IMR-90 (cell line): Measurements from ENCODE around the gene SLC9A5. TPM values are rescaled to one million over a fixed set of nuclear protein-coding genes. Genes with fewer than 3 reads are reported as not detected.

ENCODE experiments used
- ATAC-seq: fragments of 200-7000 bp; cut with Tn5 transposase; 2 replicates; pipeline ENCODE4 v1.9.1; 2020; ENCODE audit warnings: low read depth, mild to moderate bottlenecking, moderate library complexity
- BruUV-seq: library from RNA; stranded (reverse); fragments of 400-500 nt; replicated peaks from 2 replicates; lab custom pipeline; 2021; lab: Mats Ljungman, UMichigan
- CTCF ChIA-PET: fragments of 300-600 bp; formaldehyde crosslinking; extraction: SDS; loops from one replicate; lab custom pipeline; 2021; ENCODE audit warnings: antibody characterized with exemption; lab: Yijun Ruan, JAX
- POLR2A ChIA-PET: fragments of 300-600 bp; sonication (Branson Sonifier 250); formaldehyde crosslinking; loops from one replicate; lab custom pipeline; 2022; ENCODE audit warnings: antibody characterized with exemption; ENCODE audit not compliant: unreplicated experiment; lab: Charles Lee
- DNase-seq: peaks from one replicate; pipeline ENCODE4 v3.0.0; 2013
- H2AFZ ChIP-seq: replicated peaks from 2 replicates; pipeline ENCODE3; 2013; ENCODE audit warnings: low read length, mild to moderate bottlenecking; ENCODE audit not compliant: poor library complexity
- H2AK5ac ChIP-seq: 2 replicates; pipeline ENCODE4 v1.6.1; 2013; ENCODE audit warnings: low read depth, low read length, inconsistent platforms
- H2AK9ac ChIP-seq: replicated peaks from 2 replicates; pipeline ENCODE3; 2013; ENCODE audit warnings: mild to moderate bottlenecking, low read depth, low read length, moderate library complexity; ENCODE audit not compliant: poor library complexity
- H2BK120ac ChIP-seq: 2 replicates; pipeline ENCODE4 v1.6.1; 2013; ENCODE audit warnings: low read depth, low read length, inconsistent platforms
- H2BK15ac ChIP-seq: 3 replicates; pipeline ENCODE4 v1.6.1; 2013; ENCODE audit warnings: low read depth, low read length, inconsistent platforms
- H2BK20ac ChIP-seq: 2 replicates; pipeline ENCODE4 v1.6.1; 2013; ENCODE audit warnings: low read depth, mild to moderate bottlenecking, inconsistent platforms, low read length, moderate library complexity
- H2BK5ac ChIP-seq: 2 replicates; pipeline ENCODE4 v1.6.1; 2013; ENCODE audit warnings: mild to moderate bottlenecking, low read depth, low read length, inconsistent platforms; ENCODE audit not compliant: poor library complexity, severe bottlenecking
- H3K14ac ChIP-seq: replicated peaks from 2 replicates; pipeline ENCODE4 v1.6.1; 2013; ENCODE audit warnings: low read depth, low read length, inconsistent platforms
- H3K18ac ChIP-seq: 2 replicates; pipeline ENCODE4 v1.6.1; 2013; ENCODE audit warnings: low read depth, low read length, control low read depth
- H3K23ac ChIP-seq: 2 replicates; pipeline ENCODE4 v1.6.1; 2013; ENCODE audit warnings: low read depth, low read length, inconsistent platforms
- H3K27ac ChIP-seq: 2 replicates; pipeline ENCODE4 v1.5.1; 2013; ENCODE audit warnings: mild to moderate bottlenecking, control low read depth, low read length; ENCODE audit not compliant: insufficient read depth
- H3K27me3 ChIP-seq: 2 replicates; pipeline ENCODE4 v1.6.1; 2013; ENCODE audit warnings: low read length; ENCODE audit not compliant: control insufficient read depth, insufficient read depth
- H3K36me3 ChIP-seq: 2 replicates; pipeline ENCODE4 v1.6.1; 2013; ENCODE audit warnings: low read length, mixed read lengths; ENCODE audit not compliant: control insufficient read depth, insufficient read depth
- H3K4ac ChIP-seq: 2 replicates; pipeline ENCODE4 v1.6.1; 2013; ENCODE audit warnings: low read depth, low read length, inconsistent platforms
- H3K4me1 ChIP-seq: 2 replicates; pipeline ENCODE4 v1.6.1; 2013; ENCODE audit warnings: low read length, mixed read lengths; ENCODE audit not compliant: control insufficient read depth, insufficient read depth
- H3K4me2 ChIP-seq: 2 replicates; pipeline ENCODE4 v1.6.1; 2013; ENCODE audit warnings: low read depth, mild to moderate bottlenecking, control low read depth, low read length, moderate library complexity
- H3K4me3 ChIP-seq: 2 replicates; pipeline ENCODE4 v1.5.1; 2013; ENCODE audit warnings: low read depth, mild to moderate bottlenecking, control low read depth, low read length, moderate library complexity; ENCODE audit not compliant: insufficient read depth
- H3K56ac ChIP-seq: 2 replicates; pipeline ENCODE4 v1.6.1; 2013; ENCODE audit warnings: low read length, inconsistent platforms; ENCODE audit not compliant: insufficient read depth; ENCODE audit errors: extremely low read depth
- H3K79me1 ChIP-seq, 2 experiments: 2 replicates each; pipeline ENCODE4 v1.6.1; 2013; ENCODE audit warnings: low read length in 2 of 2, inconsistent platforms in 1 of 2, low read depth in 1 of 2
- H3K9ac ChIP-seq: 2 replicates; pipeline ENCODE4 v1.6.1; 2013; ENCODE audit warnings: low read depth, low read length, control low read depth
- H3K9me1 ChIP-seq: 2 replicates; pipeline ENCODE4 v1.6.1; 2013; ENCODE audit warnings: low read length, inconsistent platforms; ENCODE audit not compliant: insufficient read depth
- H3K9me3 ChIP-seq: 2 replicates; pipeline ENCODE4 v1.6.1; 2013; ENCODE audit warnings: low read length; ENCODE audit not compliant: control insufficient read depth, insufficient read depth
- H4K20me1 ChIP-seq: 2 replicates; pipeline ENCODE4 v1.6.1; 2013; ENCODE audit warnings: low read length, inconsistent platforms; ENCODE audit not compliant: insufficient read depth
- H4K5ac ChIP-seq: 2 replicates; pipeline ENCODE4 v1.6.1; 2013; ENCODE audit warnings: mild to moderate bottlenecking, low read depth, low read length, control low read depth
- H4K8ac ChIP-seq, 2 experiments: 2 replicates each; pipeline ENCODE4 v1.6.1; 2013; ENCODE audit warnings: low read depth in 2 of 2, low read length in 2 of 2, control low read depth in 1 of 2, inconsistent platforms in 1 of 2
- H4K91ac ChIP-seq: 2 replicates; pipeline ENCODE4 v1.6.1; 2013; ENCODE audit warnings: low read depth, low read length, inconsistent platforms; ENCODE audit not compliant: insufficient read depth
- CEBPB ChIP-seq: IDR thresholded peaks from 2 replicates; pipeline ENCODE4 v1.6.1; 2012; ENCODE audit warnings: low read depth, low read length, improper control_type of control experiment
- CHD1 ChIP-seq: IDR thresholded peaks from 2 replicates; pipeline ENCODE4 v1.6.1; 2012; ENCODE audit warnings: low read depth, low read length, improper control_type of control experiment
- CTCF ChIP-seq: conservative IDR thresholded peaks from 2 replicates; pipeline ENCODE4 v1.5.1; 2012; ENCODE audit warnings: mild to moderate bottlenecking, low read depth, low read length, improper control_type of control experiment
- ELK1 ChIP-seq: fragments of 150-350 bp; IDR thresholded peaks from 2 replicates; pipeline ENCODE4 v1.6.1; 2016; ENCODE audit warnings: low read depth, mild to moderate bottlenecking, low read length, moderate library complexity, borderline replicate concordance
- FOS ChIP-seq: fragments of 150-350 bp; IDR thresholded peaks from 2 replicates; pipeline ENCODE4 v1.6.1; 2016; ENCODE audit warnings: low read depth, low read length
- MAFK ChIP-seq: IDR thresholded peaks from 2 replicates; pipeline ENCODE4 v1.6.1; 2012; ENCODE audit warnings: low read depth, low read length, improper control_type of control experiment
- MXI1 ChIP-seq: IDR thresholded peaks from 2 replicates; pipeline ENCODE4 v1.6.1; 2012; ENCODE audit warnings: low read depth, mild to moderate bottlenecking, low read length, moderate library complexity, borderline replicate concordance
- NFE2L2 ChIP-seq: fragments of 150-350 bp; IDR thresholded peaks from 2 replicates; pipeline ENCODE4 v1.6.1; 2016; ENCODE audit warnings: low read depth, mild to moderate bottlenecking, low read length
- RCOR1 ChIP-seq: IDR thresholded peaks from 2 replicates; pipeline ENCODE4 v1.6.1; 2012; ENCODE audit warnings: mild to moderate bottlenecking, low read length, improper control_type of control experiment; ENCODE audit not compliant: insufficient replicate concordance
- RFX5 ChIP-seq: IDR thresholded peaks from 2 replicates; pipeline ENCODE4 v1.8.0; 2012; ENCODE audit warnings: low read depth, mild to moderate bottlenecking, low read length, moderate library complexity
- SMC3 ChIP-seq: fragments of 150-350 bp; IDR thresholded peaks from 2 replicates; pipeline ENCODE4 v1.6.1; 2016; ENCODE audit warnings: low read depth, mild to moderate bottlenecking, antibody characterized with exemption, low read length, moderate library complexity
- USF2 ChIP-seq: fragments of 150-350 bp; IDR thresholded peaks from 2 replicates; pipeline ENCODE4 v1.6.1; 2017; ENCODE audit warnings: mild to moderate bottlenecking, antibody characterized with exemption, low read length, low read depth
- WGBS, 2 experiments: methylation state at CpG; one replicate each; pipeline versions ENCODE4 v1.1.5 to v1.1.7; 2013; ENCODE audit warnings: missing lambda C conversion rate in 2 of 2; ENCODE audit not compliant: insufficient read length in 1 of 2; ENCODE audit errors: extremely low coverage in 2 of 2; 5-methylcytosine and 5-hydroxymethylcytosine counted together
- dilution Hi-C: fragments of 300-500 bp; cut with HindIII; formaldehyde crosslinking; loops from one replicate; pipeline ENCODE4 v1.14.3; 2018; ENCODE audit warnings: low sequenced_read_pairs; ENCODE audit not compliant: unreplicated experiment
- in situ Hi-C: fragments of 300-500 bp; cut with MboI; formaldehyde crosslinking; loops from 3 replicates; pipeline ENCODE4 v1.14.3; 2019; ENCODE audit warnings: low sequenced_read_pairs, inconsistent platforms, mixed read lengths
- intact Hi-C: fragments of 100-400 bp; cut with micrococcal nuclease; formaldehyde crosslinking; loops from 2 replicates; pipeline ENCODE4 v1.10.0; 2022
- polyA plus RNA-seq, 3 experiments: library from polyadenylated mRNA; depleted of rRNA; stranded (reverse); fragments of >200 nt; gene quantifications; 2 replicates each; pipeline ENCODE4 v1.2.3, GENCODE V29; 2012; ENCODE audit warnings: low replicate concordance in 1 of 3
- total RNA-seq: library from RNA; depleted of rRNA; stranded (reverse); fragments of >200 nt; gene quantifications from 2 replicates; pipeline ENCODE4 v1.2.3, GENCODE V29; 2012

The SLC9A5 gene
- total and polyA plus RNA-seq, 2 of the 4 experiments (the other 2 are of a cell fraction) = 1.8 to 5.7 TPM

GRCh38 chr16:67311607-67312488 is 63.1 kb downstream of the SLC9A5 start:
- peak; percentile 94 for ATAC-seq
- Histone ChIP-seq H2AK5ac (peak overlapping the region; percentile 92), H2BK20ac (peak overlapping the region; percentile 90), H2AFZ (peak overlapping the region; percentile 67), H2AK9ac (peak overlapping the region; percentile 56), H3K79me1 (no peaks in the 10 kb centered on the region), H3K36me3 (no peaks in the 10 kb centered on the region), H3K4me3 (no peak overlapping the region), H3K9me3 (no peaks in the 10 kb centered on the region), H2BK5ac (peak overlapping the region; percentile 93), H3K14ac (peak overlapping the region; percentile 69), H2BK120ac (peak overlapping the region; percentile 95), H3K18ac (peak overlapping the region; percentile 99), H3K27me3 (no peaks in the 10 kb centered on the region), H4K5ac (peak overlapping the region; percentile 98), H4K8ac (peak overlapping the region; percentile 57 to 94; a peak in 3 of 4 replicates), H3K23ac (peak overlapping the region; percentile 84; the same call in 1 of the 2 replicates), H2BK15ac (peak overlapping the region; percentile 82), H4K20me1 (no peaks in the 10 kb centered on the region), H4K91ac (peak overlapping the region; percentile 88), H3K4me1 (peaks cover 15% of the 10 kb centered on the region), H3K9me1 (peaks cover 9% of the 10 kb centered on the region), H3K9ac (peak overlapping the region; percentile 20), H3K56ac (peak overlapping the region; percentile 71), H3K27ac (peak overlapping the region; percentile 82), H3K4ac (peak overlapping the region; percentile 91), H3K4me2 (peak overlapping the region; percentile 52)
- DNase-seq = peak; percentile 100
- in situ Hi-C loops = no loop called here
- dilution Hi-C loops = no loop called here
- ChIA-PET POLR2A (interaction anchor here (0.7 to 1.0 kb wide), 2 partner anchors 12 to 15 kb away, joined by 3 to 5 read pairs; no protein-coding TSS in a partner anchor), CTCF (interaction anchor here (1.4 kb wide), 1 partner anchor 16 kb away, joined by 3 read pairs; no protein-coding TSS in a partner anchor)
- BruUV-seq = no TSS peak
- 0% methylated on average over 1 of the region's 5 CpGs; no CpG with 5 or more reads in 1 of the 2 experiments for WGBS, 2 experiments
- intact Hi-C loops = loop anchor here (1.0 kb wide), 1 partner anchor 35 kb away; no protein-coding TSS in a partner anchor
- TF ChIP-seq RFX5 (no peak), RCOR1 (peak; percentile 18), CTCF (no peak), FOS (peak; percentile 96), CEBPB (peak; percentile 43; the same call in 1 of the 2 replicates), CHD1 (no peak), SMC3 (no peak), MXI1 (0 out of 2 replicates have a peak, but pooled peaks have one; percentile 27), USF2 (no peak; the same call in 1 of the 2 replicates), MAFK (peak; percentile 59), ELK1 (no peak), NFE2L2 (peak; percentile 78)
